ENCODE data around the gene FXN.

- TF ChIP-seq, protein P1, sequence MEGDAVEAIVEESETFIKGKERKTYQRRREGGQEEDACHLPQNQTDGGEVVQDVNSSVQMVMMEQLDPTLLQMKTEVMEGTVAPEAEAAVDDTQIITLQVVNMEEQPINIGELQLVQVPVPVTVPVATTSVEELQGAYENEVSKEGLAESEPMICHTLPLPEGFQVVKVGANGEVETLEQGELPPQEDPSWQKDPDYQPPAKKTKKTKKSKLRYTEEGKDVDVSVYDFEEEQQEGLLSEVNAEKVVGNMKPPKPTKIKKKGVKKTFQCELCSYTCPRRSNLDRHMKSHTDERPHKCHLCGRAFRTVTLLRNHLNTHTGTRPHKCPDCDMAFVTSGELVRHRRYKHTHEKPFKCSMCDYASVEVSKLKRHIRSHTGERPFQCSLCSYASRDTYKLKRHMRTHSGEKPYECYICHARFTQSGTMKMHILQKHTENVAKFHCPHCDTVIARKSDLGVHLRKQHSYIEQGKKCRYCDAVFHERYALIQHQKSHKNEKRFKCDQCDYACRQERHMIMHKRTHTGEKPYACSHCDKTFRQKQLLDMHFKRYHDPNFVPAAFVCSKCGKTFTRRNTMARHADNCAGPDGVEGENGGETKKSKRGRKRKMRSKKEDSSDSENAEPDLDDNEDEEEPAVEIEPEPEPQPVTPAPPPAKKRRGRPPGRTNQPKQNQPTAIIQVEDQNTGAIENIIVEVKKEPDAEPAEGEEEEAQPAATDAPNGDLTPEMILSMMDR (IDR thresholded peaks at IDR 0.05), result no peak
- TF ChIP-seq POLR2A (IDR thresholded peaks at IDR 0.05) (no peak), POLR2AphosphoS5 (IDR thresholded peaks at IDR 0.05) (no peak)
These were observed 20.8 kb downstream of the FXN start for GRCh38 chr9:69056191-69056815.

Measured in breast epithelium (tissue), 3 donors.